ENCODE results near the gene ARHGAP45. TPM values are rescaled to one million over a fixed set of nuclear protein-coding genes. Genes with fewer than 3 reads are reported as not detected.
A peak's percentile ranks its signal among the peaks of the same experiment; 100 is the strongest.

ARHGAP45 gene
- total and polyA plus RNA-seq, 8 donors: 12.2 to 211 (median 15.8) TPM

DNA sequence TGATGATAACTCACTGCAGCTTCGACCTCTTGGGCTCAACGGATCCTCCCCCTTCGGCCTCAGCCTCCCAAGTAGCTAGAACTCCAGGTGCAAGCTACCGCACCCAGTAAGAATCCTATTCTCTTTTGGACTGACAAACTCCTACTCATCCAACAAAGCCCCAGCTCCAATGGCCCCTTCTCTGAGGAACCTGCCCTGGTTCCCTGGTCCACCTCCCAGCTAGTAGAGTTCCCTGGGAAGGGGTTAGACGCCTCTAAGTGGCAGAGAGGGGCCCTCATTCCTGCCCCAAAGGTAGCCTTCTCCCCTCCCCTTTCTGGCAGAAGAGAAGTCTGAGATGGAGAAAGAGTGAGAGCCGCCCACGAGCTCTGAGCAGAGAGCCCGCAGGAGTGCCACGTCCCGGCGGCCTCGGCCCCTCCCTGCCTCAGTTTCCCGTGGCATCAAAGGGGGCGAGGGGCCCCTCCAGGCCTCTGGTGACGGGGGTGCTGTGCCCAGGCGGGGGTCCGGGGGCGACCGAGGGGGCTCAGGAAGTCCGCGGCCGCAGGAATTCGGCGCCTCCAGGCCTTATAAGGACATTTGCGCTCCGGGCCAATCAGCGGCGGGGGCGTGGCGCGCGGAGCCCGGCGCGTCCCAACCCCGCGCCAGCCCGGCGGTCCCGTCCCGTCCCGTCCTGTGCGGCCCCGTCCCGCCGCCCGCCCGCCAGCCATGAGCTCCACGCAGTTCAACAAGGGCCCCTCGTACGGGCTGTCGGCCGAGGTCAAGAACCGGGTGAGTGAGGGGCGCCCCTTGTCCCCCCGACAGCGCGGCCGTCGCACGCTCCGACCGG, 40.8 kb upstream of the ARHGAP45 start, which contains the start of gene CNN2:
Gene CNN2, plus strand, starts transcription at position 649 of the 823 bp plus-strand sequence. Its CDS starts 54 bp downstream, at position 703.
- 5 to 20% (median 6%) methylated on average over 13 to 63 of the region's 63 CpGs for WGBS, 5 donors
- peak within 1 kb of the TSS; percentile 96 to 99 (median 98) for H3K27ac ChIP-seq
- TF ChIP-seq POLR2AphosphoS5 (IDR thresholded peaks at IDR 0.05) (peak; percentile 64 to 91 (median 89)), EP300 (IDR thresholded peaks at IDR 0.05) (no peak), POLR2A (IDR thresholded peaks at IDR 0.05) (peak in 2 of 4 donors; percentile 32 to 54)
- TF ChIP-seq, protein P1, sequence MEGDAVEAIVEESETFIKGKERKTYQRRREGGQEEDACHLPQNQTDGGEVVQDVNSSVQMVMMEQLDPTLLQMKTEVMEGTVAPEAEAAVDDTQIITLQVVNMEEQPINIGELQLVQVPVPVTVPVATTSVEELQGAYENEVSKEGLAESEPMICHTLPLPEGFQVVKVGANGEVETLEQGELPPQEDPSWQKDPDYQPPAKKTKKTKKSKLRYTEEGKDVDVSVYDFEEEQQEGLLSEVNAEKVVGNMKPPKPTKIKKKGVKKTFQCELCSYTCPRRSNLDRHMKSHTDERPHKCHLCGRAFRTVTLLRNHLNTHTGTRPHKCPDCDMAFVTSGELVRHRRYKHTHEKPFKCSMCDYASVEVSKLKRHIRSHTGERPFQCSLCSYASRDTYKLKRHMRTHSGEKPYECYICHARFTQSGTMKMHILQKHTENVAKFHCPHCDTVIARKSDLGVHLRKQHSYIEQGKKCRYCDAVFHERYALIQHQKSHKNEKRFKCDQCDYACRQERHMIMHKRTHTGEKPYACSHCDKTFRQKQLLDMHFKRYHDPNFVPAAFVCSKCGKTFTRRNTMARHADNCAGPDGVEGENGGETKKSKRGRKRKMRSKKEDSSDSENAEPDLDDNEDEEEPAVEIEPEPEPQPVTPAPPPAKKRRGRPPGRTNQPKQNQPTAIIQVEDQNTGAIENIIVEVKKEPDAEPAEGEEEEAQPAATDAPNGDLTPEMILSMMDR (IDR thresholded peaks at IDR 0.05): no peak
- H3K4me3 ChIP-seq: peak within 1 kb of the TSS; percentile 83 to 97 (median 92)
- intact Hi-C loops (cut with DNase I; ENCODE audit: low total_unique reads): no loop called here
- H3K27me3 ChIP-seq: no peaks in the 10 kb centered on the region
- peaks cover 0 to 11% (median 2%) of the 10 kb centered on the region in 4 donors for H3K36me3 ChIP-seq
- DNase-seq: peak; percentile 88 to 95
- no peaks in the 10 kb centered on the region for H3K9me3 ChIP-seq
- H3K4me1 ChIP-seq: peaks cover 13 to 68% (median 57%) of the 10 kb centered on the region in 4 donors

DNA sequence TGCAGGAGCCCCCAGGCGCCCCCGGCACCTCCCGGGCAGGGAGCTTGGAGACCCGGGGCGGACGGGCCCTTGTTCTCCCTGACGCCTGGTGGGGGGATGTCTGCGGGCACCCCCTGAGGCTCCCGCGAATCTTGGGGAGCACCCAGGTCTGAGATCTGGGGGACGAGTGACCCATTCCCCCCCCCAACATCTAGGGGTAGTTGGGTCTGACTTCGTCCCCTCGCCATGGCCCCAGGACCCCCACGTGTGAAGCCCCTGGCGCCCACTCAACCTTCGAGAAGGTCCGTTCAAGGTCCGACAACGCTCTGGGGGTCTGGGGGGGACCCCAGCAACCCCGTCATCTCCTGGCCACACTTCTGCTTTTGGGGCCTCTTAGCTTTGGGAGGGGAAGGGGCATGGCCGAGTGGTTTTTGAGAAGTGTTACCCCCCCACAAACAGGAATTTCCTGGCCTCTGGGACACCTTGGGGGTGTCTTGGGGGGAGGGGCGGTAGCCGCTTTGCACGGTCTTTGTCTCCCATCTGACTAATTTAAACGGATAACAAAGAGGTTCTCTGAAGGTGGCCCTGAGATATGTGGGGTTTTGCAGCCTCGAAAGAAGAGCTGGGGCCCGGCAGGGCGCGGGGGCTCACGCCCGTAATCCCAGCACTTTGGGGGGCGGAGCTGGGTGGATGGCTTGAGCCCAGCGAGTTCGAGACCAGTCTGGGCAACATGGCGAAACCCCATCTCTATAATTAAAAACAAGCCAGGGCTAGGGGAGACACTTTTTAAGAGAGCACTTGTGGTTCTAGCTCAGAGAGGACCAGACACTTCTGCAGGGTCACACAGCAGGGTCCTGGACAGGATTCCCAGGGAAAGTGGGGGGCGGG, 40.0 kb upstream of the ARHGAP45 start:
- peaks cover 13 to 62% (median 54%) of the 10 kb centered on the region in 4 donors for H3K4me1 ChIP-seq
- intact Hi-C loops (cut with DNase I; ENCODE audit: low total_unique reads): no loop called here
- H3K27me3 ChIP-seq: no peaks in the 10 kb centered on the region
- 0 to 2% (median 1%) methylated on average over 25 to 36 of the region's 36 CpGs for WGBS, 5 donors
- peak overlapping the region; percentile 83 to 97 (median 92) for H3K4me3 ChIP-seq
- DNase-seq: peak in 1 of 2 donors; percentile 69
- no peaks in the 10 kb centered on the region for H3K9me3 ChIP-seq
- TF ChIP-seq, protein P1 (IDR thresholded peaks at IDR 0.05): no peak
- TF ChIP-seq POLR2AphosphoS5 (IDR thresholded peaks at IDR 0.05) (no peak), EP300 (IDR thresholded peaks at IDR 0.05) (no peak), POLR2A (IDR thresholded peaks at IDR 0.05) (no peak)
- peak overlapping the region; percentile 96 to 99 (median 98) for H3K27ac ChIP-seq
- H3K36me3 ChIP-seq: peaks cover 5 to 18% (median 7%) of the 10 kb centered on the region in 4 donors

DNA sequence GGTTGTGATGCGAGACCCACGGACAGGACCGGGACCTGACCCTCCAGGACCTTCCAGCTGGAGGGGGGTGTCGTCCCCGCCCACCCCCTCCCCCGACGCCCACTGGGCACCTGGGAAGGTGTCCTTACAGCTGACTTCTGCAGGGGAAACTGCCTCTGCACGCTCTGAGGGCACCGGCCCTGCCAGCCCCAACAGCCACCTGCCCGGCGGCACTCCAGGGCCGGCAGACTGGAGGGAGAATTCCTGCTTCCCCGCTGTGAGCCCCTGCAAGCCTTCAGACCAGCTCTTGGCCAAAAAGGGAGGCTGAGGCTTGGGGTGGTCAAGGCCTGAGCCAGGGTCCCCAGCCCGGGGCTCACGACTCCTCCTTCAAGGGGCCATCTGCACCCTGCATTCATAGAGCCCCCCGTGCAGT, 39.3 kb upstream of the ARHGAP45 start:
- peak in 1 of 2 donors; percentile 59 for DNase-seq

More for the DNA sequence above, 39.3 kb upstream of the ARHGAP45 start:
- Histone ChIP-seq H3K4me3 (peak overlapping the region; percentile 83 to 97 (median 92)), H3K27ac (peak overlapping the region; percentile 96 to 99 (median 98)), H3K27me3 (no peaks in the 10 kb centered on the region), H3K9me3 (no peaks in the 10 kb centered on the region), H3K4me1 (peaks cover 13 to 56% (median 51%) of the 10 kb centered on the region in 4 donors), H3K36me3 (peaks cover 11 to 24% (median 13%) of the 10 kb centered on the region in 4 donors)
- WGBS, 5 donors: 0 to 6% (median 2%) methylated on average over 4 to 16 of the region's 16 CpGs
- TF ChIP-seq EP300 (IDR thresholded peaks at IDR 0.05): no peak
- TF ChIP-seq POLR2AphosphoS5 (IDR thresholded peaks at IDR 0.05): no peak
- TF ChIP-seq, protein P1 (IDR thresholded peaks at IDR 0.05): no peak
- no peak for TF ChIP-seq POLR2A (IDR thresholded peaks at IDR 0.05)
- intact Hi-C loops (cut with DNase I; ENCODE audit: low total_unique reads): no loop called here
